Occipital lobe (tissue), 2 donors: Measurements from ENCODE around the gene MB21D2. TPM values are rescaled to one million over a fixed set of nuclear protein-coding genes. Genes with fewer than 3 reads are reported as not detected.

ENCODE experiments used
- DNase-seq: peaks from one replicate; lab custom pipeline; 2025; lab: John Stamatoyannopoulos, UW
- total RNA-seq: library from RNA; depleted of rRNA; stranded (reverse); fragments of >200 nt; gene quantifications from one replicate; pipeline ENCODE4 v1.2.3, GENCODE V29; 2014

MB21D2 gene
- total RNA-seq, 1 donor from 2014 or later: 61.9 TPM

GRCh38 chr3:192892981-192893700, 24.5 kb downstream of the MB21D2 start:
- DNase-seq: no peak

- DNase-seq: no peak
These were observed 27.0 kb downstream of the MB21D2 start for GRCh38 chr3:192890347-192891335.

DNA sequence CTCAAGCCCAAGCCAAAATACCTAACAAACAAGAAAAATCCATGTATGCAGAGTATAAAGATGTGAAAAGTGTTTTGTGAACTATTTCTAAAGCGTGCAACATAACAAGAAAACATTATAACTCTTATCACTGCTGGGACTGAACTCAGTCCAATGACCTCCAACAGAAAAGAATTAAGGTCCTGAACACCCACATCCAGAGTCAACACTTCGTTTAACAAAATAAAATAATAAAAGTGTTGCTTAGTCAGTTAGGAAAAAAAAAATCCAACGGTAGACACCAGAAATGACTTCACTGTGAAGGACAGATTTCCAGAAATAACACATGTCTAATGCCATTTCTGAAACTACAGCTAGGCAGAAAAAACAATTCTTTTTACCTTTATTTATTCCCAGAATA, 28.0 kb downstream of the MB21D2 start:
- no peak for DNase-seq

GRCh38 chr3:192888190-192888589, 29.5 kb downstream of the MB21D2 start:
- no peak for DNase-seq

DNA sequence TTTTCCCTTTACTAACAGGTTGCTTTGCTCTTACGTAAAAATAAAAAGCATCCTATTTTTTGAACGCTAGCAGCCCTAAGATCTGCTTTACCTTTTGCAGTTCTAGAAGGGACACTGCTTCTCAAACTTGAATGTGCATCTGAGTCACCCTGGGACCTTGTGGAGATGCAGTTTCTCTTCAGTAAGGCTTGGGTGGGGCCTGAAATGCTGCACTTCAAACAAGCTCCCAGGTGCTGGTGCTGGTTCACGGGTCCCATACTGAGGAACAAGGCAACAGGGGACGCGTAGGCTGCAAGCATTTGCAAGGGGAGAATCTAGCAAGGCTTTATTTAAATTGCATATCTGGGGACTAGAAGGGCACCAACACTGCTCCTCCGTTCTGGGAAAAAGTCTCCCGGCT, 30.0 kb downstream of the MB21D2 start:
- no peak for DNase-seq

- no peak for DNase-seq
These were observed 30.6 kb downstream of the MB21D2 start for GRCh38 chr3:192887047-192887446.

GRCh38 chr3:192884777-192885773, 32.6 kb downstream of the MB21D2 start:
- DNase-seq: no peak

- no peak for DNase-seq
These were observed 34.1 kb downstream of the MB21D2 start for GRCh38 chr3:192883512-192883911.

- DNase-seq: no peak
These were observed 36.4 kb downstream of the MB21D2 start for GRCh38 chr3:192881159-192881786.

- no peak for DNase-seq
These were observed 37.3 kb downstream of the MB21D2 start for GRCh38 chr3:192880313-192880712.

DNA sequence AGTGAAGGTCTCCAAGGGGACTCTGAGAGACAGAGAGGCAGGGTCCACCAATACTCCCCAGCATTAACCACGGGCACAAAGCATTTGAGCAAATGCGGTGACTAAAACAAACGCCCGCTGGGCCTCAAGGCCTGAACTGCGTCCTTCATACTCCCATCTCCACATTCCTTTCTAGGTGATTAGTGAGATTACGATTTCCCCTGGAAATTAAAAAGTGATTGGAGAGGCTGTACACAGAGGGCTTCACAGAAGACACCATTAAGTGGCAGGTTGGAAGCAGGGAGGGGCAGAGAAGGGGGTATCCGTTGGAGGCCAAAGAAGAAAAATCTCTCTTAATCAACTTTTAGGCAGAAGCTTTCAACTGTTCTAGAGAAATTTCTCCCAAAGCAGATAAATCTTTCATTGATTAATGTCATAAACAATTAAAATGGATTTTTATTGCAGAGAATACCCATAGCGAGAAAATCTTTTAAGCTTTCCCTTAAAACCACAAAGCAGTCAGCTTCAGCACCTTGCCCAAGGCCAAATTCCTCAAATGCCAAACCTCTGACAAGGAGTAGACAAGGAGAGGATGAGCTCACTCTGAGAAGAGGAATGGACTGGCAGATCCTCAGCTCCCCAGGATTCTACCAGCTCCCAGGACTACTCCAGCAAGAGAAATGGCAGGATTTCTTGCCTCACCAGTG, 38.2 kb downstream of the MB21D2 start:
- DNase-seq: no peak

GRCh38 chr3:192875971-192876565, 41.6 kb downstream of the MB21D2 start:
- no peak for DNase-seq

- DNase-seq: no peak
These were observed 46.8 kb downstream of the MB21D2 start for GRCh38 chr3:192870822-192871221.

DNA sequence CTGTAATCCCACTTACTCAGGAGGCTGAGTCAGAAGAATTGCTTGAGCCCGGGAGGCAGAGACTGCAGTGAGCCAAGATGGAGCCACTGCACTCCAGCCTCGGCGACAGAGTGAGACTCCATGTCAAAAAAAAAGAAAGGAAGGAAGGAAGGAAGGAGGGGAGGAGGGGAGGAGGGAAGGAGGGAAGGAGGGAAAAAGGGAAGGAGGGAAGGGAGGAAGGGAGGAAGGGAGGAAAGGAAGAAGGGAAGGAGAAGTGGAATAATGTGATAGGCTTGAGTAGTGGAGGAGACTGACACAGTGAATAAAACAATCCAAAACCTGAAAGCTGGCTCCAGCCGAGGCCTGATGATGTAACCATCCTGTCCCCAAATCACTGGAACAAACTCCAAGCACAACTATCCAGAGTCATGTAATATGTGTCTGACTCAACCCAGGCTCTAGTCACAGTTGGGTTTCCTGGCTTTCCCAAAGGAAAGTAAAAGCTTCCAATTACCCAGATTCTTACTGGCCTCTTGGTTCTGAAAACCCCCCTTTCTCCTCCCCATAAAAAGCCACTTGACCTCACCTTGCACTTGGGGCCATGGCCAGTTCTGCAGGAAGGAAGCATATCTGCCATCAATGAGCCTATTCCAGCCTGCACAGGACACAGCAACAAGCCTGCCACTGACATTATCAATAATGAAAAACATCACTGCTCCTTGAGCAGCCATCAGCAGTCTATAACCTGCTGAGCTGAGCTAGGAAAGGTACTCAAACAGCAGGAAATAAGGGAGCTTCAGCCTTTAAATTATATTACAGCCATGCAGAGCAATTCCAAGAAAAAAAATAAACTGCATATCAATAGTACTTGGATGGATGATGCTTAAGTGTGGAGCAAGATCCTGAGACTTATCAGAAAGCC, 48.3 kb downstream of the MB21D2 start:
- DNase-seq: peak; percentile 34

GRCh38 chr3:192867645-192868044, 50.0 kb downstream of the MB21D2 start:
- no peak for DNase-seq

DNA sequence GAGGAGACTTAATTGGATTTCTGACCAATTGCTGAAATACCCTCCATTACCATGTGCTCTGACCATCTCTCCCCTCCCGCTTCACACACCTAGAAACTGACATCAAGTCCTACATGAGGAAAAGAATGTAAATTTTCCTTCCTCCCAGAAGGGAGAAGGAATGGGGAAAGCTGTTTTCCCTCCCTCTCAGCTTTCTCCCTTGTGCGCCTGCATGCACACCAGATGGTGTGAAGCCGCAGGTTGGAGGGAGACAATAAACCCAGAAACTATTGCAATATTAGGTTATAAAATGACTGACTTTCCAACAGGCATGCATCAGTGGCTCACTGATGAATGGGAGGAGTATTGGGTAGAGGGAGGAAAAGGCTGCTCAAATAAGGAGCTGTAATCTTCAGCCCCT, 50.9 kb downstream of the MB21D2 start:
- no peak for DNase-seq

- DNase-seq: no peak
These were observed 52.7 kb downstream of the MB21D2 start for GRCh38 chr3:192864941-192865340.

GRCh38 chr3:192863091-192863420, 54.6 kb downstream of the MB21D2 start:
- DNase-seq: no peak
